HG03280 (cell line): ENCODE results near the gene MBD1.
A peak's percentile ranks its signal among the peaks of the same experiment; 100 is the strongest.
"Not testable (repeated sequence)": the region's sequence is repeated elsewhere in the genome, so short reads cannot be mapped to it uniquely, and the experiment has no call there.

Experiments
- ATAC-seq: cut with Tn5 transposase; IDR thresholded peaks from one replicate; pipeline ENCODE4 v1.9.1; 2021; ENCODE audit warnings: mild to moderate bottlenecking, moderate library complexity; ENCODE audit not compliant: unreplicated experiment

MBD1 gene

DNA sequence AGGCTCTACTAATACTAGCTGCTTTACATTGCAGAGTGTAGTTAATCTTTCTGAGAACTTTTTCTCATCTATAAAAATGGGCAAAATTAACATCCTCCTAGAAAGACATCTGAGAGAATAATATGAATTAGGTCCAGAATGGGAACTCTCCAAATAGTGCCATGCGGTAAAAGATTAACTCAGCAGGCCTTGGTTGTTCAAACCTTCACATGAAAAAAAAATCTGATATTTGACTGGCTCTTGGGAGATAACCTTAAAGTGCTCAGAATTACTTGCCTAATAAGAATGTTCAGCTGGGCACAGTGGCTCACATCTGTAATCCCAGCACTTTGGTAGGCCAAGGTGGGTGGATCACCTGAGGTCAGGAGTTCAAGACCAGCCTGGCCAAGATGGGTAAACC lies 11.7 kb upstream of the MBD1 start:
- no peak for ATAC-seq

DNA sequence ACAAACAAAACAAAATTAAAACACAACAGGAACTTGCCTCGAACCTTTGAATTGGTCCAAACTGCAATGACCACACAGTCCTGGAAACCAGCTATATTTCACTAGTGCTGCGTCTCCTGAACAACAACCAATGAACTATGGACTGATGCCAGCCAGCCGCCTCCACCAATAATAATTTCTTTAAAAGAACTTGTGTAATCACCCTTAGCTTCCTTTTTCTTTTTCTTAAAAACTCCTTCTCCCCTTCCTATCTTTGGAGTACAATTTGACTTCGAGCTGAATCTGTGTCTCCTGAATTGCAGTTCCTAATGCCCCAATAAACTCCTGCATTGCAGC lies 7.8 kb upstream of the MBD1 start:
- ATAC-seq = no peak

DNA sequence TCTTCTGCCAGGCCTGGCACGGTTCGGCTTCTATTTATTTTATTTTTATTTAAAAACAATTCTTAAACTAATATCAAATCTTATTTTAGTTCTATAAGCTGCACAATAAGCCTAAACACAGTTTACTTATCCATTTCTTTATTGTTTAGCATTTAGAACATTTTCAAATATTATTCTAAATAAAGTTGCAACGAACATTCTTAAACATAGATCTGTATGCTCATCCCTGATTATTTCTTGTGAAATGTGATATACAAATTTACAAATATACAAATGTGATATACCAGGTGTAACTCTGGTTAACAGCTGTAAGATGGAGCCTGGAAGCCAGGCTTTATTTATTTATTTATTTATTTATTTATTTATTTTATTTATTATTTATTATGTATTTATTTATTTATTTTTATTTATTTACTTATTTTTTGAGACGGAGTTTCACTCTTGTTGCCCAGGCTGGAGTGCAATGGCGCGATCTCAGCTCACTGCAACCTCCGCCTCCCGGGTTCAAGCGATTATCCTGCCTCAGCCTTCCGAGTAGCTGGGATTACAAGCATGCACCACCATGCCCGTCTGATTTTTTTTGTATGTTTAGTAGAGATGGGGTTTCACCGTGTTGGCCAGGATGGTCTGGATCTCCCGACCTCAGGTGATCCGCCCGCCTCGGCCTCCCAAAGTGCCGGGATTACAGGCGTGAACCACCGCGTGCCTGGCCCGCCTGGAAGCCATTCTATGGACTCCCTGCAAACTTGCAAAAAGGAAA lies 7.2 kb upstream of the MBD1 start:
- ATAC-seq = not testable (repeated sequence)

DNA sequence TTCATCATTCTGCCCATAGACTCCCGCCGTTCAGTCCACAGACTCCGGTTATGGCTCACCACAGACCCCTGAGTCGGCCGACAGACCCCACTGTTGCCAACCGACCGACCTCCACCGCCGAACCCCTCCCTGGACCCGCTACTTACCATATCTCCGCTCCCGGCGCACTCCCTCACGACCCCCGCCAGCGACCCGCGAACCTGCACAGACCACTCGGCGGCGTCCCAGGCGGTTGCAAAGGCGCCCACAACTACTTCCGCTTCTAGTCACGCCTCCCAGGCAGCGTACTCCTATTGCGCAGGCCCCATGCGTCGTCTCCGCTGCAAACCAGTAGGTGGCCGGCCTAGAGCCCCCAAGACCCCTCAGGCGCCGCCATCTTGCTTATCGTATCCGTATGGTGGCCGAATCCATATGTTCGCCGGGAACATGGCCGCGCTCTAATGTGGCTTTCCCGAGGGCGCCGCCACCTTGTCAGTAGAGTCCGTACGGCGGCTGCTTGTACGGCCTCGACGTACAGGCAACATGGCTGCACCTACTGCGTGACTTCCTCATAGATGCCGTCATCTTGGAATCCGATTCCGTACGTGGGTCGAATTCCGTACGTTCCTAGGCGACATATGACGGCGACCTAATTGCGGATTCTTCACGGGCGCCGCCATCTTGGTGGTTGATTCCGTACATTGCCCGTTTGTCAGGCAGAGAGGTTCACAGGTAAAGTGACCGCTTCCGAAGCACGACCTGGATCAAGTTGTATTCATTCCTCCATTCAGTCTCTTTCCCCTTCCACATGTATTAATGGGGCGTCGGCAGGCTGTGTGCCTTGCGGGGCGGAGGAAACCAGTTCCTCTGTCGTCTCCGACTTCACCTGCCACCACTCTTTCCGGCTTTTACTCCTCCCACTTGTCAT lies 6.4 kb upstream of the MBD1 start, which contains the start of gene CXXC1:
TSS of gene CXXC1 (minus strand) at position 252 of the 907 bp plus-strand sequence. CDS start at position 149, 103 bp downstream.
- peak; percentile 88 for ATAC-seq

DNA sequence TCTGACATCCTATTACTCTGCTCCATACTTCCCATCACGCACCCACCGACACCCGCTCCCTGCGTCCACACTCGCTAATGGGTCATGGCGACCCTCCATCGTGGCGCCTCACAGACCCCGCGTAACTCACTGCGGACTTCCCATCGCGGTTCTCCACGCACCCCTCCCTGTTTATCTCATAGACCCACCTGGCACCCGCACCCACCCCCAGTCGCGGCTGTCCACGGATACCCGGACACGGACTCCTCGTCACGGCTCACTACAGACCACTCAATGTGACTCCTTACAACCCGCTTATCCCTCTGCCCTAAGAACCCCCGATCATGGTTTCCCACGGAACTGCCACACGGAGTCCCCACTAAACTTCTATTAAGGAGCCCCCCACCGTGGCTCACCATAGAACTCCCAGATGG lies 5.7 kb upstream of the MBD1 start:
- ATAC-seq = no peak

DNA sequence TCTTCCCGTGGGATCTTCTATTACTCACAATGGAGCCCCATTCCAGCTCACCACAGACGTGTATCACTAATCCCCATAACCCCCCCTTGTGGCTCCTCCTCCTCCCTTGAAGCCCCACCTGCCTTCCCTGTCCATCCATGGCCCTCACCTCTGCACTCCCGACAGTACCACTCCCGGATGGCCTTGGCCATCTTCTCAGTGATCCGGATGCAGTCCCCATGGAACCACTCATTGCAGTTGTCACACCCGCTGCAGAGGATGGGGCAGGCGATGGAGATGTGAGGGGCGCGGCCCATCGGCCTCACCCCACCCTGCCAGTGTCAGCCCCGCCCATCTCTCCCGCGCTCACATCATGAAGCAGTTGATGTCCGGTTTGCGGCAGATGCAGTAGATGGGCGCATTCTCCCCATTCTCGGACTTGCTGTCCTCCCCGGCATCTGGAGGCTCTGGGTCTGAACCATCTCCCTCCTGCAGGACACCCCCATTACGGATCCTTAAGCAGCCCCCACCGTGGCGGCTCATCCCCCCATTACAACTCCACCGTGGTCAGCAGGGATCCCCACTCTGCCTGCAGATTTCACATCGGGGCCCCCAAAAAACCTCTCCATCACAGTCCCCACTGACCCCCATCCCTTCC lies 5.2 kb upstream of the MBD1 start:
- no peak for ATAC-seq

DNA sequence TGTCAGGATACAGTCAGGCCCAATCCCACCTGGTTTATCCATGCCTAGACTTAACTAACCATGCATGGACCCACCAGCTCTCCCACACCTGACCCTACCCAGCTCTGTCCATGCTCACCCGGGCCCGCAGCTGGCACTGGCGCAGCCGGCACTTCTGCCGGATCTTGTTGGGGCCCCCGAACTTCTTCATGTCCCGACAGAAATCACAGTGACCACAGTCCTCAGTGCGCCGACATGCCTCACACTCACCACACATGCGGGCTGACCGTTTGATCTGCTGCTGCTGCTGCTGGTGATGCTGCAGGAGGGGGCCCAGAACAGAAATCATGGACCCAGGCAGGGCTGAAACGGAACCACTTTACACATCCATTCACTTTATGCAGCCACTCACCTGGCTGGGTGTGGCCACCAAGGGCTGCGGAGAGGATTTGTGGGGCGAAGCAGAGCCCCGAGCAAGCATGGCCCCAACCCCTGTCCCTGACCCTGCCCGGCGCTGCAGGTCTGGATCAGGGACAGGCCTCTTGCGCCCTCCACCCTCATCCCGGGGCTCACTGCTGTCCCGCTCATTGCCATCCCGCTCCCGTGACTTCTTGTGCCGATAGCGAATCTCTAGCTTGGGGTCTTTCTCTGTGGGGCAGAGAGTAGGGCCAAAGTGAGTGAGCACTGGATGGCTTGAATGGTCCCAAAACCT lies 4.5 kb upstream of the MBD1 start:
- no peak for ATAC-seq

DNA sequence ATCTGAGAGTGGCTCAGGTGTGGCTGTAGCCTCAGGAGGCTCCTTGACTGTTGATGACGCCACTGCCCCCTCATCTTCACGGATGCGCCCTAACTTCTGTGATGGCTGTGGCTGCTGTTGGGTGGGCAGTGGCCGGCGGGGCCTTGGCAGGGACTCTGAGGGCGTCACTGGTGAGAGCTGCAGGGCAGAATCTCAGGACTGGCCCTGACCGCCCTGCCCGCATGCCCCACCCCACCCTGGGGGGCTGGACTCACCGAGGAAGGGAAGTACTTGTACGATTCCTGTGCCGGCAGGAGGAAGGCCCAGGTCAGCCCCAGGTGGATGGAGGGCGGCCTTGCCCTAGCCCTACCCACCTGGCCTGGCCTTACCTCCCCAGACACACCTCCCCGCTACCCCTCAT lies 3.7 kb upstream of the MBD1 start:
- no peak for ATAC-seq

DNA sequence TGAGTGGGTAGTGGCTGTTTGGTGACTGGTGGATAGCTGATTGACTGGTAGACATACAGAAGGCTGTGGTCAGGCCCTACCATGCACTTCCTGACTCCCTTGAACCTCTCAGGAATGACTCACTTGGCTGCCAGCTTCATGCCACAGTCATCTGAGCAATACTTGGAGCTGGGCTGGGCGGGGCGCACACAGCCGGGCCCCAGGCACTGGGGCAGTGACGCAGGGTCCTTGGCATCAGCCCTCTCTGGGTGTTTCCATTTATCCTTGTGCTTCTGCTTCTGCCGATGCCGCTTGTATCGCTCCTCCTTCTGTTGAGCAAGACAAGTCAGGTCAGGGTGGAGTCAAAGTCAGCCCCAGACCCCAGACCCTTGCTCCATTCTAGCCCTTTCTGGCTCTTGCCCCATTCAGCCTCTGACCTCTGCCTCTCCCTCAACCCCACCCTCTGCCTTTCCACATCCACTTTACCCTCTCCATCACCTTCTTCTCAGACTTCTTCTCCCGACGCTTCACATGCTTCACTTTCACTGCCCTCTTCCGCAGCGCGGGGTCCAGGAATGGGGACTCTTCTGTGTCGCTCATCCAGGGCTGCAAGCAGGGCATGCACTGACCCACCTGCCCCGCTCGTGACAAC lies 3.0 kb upstream of the MBD1 start:
- no peak for ATAC-seq

DNA sequence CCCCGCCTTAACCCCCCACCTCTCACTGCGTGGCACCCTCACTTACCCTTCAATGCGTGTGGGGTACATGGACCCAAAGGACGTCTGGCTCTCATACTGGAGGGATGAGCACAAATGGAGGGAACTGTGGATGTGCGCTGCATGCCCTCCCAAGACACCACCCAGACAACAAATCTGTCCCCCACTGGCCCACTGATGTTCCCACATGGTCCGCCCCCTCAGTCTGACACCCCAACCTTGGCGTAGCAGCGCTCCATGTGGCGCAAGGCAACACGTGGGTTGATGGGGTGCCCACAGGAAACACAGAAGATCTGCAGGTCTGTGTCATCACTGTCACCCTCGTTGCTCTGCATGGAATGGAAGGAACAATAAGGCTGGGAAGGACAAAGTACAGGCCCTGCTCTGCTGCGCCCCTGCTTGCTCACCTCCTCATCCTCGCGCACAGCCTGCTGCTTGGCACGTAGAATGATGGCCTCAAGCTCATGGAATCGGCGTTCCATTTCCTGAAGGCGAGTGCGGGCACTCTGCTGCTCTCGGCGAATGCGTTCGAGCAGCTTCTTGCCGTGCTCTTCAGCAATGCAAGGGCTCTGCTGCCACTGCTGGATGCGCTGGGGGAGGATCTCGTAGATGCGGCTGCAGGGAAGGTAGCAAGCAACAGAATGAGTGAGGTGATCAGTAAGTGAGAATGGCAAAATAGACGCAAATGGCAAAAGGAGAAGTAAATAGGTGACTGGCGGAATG lies 2.3 kb upstream of the MBD1 start:
- no peak for ATAC-seq

DNA sequence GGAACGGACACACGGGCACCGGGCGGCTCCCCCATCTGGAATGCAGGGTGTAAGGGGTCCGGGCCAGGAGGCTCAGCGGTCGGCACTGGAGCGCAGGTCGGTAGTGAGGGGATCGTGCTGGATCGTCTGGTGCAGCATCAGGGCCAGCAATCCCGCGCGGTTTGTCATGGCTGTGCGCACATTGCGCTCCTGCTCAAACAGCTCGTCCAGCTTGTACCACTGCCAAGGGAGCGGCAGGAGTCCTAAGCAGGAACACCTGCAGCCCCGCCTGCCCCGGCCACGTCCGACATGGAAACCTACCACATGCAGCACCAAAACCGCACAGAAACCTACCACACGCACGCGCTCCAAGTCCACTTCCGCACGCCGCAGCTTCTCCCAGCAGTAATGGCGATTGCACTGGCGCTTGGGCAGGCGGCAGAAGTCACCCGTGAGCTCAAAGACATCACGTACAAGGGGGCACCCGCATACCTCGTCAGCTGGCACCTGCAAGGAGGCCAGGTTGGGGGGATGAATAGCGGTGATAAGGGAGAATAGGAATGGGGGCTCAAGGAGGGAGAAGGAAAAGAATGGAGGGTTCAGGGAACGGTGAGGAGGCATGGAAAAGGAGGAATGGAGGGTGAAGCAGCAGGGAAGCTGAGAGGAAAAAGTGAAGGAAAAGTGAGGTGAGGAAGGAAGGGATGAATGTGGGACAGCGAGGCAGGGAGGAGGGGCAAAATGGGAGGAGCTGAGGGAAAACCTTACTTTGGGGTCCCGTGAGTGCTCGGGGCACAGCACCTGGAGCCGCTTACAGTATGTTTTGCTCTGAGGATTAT lies 1.4 kb upstream of the MBD1 start:
- ATAC-seq = no peak

DNA sequence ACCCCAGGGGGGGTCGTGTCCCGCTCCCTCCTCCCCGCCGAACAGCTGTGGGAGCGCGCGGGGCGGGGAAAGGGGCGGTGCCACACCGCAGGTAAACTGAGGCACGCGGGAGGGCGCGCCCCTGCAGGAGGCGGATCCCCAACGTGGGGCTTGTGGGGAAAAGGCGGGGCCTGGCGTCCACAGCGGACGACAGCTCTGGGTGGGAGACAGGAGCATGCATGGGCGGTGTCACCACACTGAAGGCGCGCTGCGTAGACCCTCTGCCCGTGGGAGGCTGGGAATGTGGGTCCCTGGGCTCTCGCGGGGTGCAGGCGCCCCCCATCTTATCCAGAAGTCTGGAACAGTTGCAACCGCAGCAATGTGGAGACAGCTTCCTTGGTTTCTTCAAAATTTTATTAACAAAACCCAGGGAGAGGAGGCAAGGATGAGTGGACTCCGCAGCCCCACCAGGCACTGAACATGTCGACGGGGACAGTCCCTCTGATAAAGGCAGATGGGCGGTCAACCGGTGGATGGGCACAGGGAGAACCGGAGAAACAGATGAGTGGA lies 723 bp upstream of the MBD1 start:
- ATAC-seq = peak; percentile 3

DNA sequence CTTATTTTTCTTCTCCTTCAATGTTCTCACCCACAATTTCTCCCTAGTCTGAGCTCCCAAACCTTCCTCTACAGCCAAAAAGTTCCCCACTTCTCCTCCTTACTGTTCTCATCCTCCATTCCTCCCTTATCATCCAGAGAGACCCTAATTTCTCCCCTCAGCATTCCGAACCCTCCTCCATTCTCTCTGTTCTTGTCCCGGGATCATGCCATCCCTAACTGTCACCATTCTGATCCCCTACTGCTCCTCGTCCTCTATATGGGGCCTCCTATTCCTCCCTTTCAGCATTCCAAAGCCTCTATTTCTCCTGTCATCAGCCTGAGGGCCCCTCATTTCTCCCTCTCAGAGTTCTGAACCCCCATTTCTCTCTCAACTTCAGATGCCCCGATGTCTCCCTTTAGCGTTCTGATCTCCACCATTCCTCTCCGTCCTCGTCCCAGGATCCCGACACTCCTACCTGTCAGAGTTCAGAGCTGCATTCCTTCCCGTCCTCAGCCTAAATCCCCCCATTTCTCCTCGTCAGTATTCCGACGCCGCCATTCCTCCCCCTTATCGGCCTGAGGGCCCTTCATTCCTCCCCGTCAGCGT lies 522 bp downstream of the MBD1 start:
- ATAC-seq = no peak

DNA sequence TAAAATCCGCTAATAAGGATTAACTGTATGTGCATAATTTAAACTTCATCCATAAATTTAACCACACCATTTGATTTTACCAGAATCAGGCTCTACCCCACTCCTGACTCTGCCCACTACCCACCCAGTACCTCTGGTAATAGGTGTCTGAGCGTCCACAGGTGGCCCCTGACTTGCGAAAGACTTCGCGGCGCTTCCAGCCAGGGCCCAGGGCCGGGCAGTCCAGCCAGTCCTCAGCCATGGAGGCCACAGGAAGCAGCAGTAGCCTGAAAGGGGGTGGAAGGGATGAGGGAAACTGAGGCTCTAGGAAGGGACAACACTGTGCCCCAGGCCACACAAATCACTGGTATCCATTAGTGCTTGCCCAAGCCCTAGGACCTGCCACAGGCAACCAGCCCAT lies 1.6 kb downstream of the MBD1 start:
- no peak for ATAC-seq

DNA sequence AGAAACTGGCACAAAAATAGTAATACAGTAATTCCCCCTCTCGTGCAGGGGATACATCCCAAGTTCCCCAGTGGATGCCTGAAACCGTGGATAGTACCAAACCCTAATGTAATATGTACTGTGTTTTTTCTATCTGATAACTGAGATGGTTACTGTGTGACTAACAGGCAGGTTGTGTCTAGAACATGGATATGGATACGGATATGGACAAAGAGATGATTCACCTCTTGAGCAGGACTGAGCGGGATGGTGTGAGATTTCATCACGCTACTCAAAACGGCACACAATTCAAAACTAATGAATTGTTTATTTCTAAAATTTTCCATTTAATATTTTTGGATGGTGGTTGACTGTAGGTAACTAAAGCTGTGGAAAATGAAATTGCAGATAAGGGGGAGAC lies 3.4 kb downstream of the MBD1 start:
- ATAC-seq = no peak

DNA sequence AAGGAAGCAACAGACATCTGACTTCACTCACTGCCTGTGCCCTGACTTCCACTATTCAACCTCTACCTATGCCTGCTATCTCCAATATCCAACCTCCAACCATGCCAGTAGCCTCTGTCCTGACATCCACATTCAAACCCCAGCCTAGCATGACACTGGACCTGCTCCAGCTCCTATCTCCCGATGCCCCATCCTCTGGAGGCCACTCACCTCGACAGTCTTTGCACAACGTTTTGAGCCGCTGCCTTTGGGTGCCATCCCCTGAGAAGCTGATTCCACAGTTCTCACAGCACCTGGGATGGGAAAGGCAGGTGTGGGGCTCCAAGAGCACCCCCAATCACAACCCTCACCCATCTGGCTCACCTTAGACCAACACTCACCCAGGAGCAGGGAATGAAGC lies 4.9 kb downstream of the MBD1 start:
- ATAC-seq = no peak

DNA sequence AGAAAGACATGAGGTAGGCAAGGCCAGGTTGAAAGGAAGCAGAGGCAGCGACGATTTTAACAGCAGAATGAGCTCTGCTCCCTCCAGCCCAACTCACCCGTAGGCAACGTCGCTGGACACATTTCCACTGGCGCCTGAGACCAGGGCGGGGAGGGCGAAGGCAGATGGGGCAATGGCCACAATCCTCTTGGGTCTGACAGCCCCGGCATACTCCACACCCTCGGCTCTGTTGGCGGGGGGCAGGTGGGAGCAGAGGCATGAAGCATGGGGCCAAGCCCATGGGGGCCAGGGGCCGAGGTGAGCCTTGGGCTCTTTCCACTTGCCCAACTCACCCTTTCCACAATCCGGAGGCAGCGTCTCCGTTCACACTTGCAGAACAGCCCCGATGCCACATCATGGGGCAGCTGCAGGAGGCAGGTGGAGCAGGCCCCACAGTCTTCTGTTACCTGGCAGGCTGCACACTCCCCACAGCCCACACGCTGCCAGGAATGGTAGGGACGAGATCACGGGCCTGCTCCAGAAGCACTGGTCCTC lies 5.8 kb downstream of the MBD1 start:
- ATAC-seq = no peak

DNA sequence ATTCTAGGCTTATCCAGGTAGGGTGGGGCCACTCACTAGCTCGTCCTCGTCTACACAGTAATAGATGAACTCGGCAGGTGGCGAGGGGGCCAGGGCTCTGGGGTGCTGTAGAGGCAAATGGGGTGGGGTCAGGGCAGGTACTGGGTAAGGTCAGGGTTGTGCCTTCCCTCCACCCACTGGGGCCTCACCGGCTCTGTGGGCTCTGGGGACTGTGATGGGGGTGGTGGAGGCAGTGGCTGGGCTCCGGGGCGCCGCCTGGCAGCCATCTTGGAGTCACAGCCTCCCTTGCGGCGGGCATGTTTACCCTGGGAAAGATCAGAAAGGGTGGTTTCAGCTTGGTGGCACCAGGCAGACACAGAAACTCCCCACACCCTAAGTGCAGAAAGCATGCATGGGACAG lies 6.4 kb downstream of the MBD1 start:
- no peak for ATAC-seq
